HG02943 (cell line): Measurements from ENCODE around the gene RIOX2.

Source experiments
- ATAC-seq: cut with Tn5 transposase; IDR thresholded peaks from one replicate; pipeline ENCODE4 v1.9.1; 2021; ENCODE audit warnings: mild to moderate bottlenecking, low read depth, moderate library complexity; ENCODE audit not compliant: unreplicated experiment

RIOX2 gene

DNA sequence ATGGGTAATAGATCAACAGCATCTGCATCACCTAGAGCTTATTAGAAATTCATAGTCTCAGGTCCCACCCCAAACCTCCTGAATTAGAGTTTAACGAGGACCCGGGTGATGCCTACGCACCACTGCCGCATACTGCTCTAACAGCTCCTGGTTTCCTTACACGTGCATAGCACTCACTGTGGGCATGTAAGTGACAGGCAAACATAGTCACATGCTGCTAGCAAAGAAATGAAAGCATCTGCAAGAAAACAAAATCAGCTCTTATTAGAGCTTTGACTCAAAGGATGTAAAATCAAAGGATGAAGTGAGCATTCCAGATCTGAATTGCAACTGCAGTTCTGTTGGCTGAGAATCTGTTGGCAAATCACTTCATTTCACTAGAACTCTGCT lies 19.1 kb upstream of the RIOX2 start:
- no peak for ATAC-seq

DNA sequence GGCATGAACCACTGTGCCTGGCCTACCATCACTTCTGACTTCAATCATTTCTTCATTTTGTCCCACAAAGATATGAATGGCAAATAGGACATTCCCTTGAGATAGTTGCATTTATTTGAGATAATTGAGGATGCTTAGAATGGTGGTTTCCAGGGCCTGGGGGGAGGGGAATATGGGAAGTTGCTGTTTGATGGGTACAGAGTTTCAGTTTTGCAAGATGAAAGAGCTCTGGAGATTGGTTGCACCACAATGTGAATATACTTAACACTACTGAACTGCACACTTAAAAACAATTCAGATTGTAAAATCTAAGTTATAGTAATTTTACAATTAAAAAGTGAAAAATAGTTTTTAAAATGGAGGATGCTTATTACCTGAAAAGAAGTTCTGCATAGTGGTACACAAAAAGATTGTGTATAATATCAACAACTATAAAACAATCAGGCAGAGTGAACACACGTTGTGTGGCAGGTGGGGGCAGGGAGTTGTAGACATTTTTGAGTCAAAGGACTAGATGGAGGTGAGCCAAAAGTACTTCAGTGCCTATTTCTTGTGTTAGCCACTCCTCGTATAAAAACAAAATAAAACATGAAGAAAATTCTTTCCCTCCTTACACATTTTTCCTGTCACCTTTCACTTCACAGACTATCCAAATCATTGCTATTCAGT lies 18.5 kb upstream of the RIOX2 start:
- ATAC-seq: no peak

DNA sequence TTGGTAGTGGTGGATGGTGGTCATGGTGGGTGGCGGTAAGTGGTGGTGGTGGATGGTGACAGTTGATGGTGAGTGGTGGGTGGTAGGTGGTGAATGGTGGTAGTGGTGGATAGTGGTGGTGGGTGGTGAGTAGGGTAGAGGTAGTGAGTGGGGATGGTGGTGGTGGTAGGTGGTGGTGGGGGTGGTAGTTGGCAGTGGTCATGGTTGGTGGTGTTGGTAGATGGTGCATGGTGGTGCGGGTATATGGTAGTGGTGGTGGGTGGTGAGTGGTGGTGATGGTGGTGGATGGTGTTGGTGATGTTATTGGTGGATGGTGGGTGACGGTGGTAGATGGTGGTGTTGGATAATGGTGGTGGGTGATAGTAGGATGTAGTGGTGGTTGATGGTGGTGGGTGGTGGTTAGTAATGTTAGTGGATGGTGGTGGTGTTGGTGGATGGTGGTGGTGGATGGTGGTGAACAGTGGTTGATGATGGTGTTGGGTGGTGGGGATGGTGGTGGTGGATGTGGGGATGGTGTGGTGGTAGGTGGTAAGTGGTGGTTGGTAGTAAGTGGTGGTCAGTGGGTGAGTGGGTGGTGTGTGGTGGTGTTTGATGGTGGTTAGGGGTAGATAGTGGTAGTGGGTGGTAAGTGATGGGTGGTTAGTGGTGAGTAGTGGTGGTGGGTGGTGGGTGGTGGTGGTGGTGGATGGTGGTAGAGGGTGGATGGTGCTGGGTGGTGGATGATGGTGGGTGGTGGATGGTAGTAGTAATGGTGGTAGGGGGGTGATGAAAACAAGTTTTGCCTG lies 16.7 kb upstream of the RIOX2 start:
- ATAC-seq: no peak

DNA sequence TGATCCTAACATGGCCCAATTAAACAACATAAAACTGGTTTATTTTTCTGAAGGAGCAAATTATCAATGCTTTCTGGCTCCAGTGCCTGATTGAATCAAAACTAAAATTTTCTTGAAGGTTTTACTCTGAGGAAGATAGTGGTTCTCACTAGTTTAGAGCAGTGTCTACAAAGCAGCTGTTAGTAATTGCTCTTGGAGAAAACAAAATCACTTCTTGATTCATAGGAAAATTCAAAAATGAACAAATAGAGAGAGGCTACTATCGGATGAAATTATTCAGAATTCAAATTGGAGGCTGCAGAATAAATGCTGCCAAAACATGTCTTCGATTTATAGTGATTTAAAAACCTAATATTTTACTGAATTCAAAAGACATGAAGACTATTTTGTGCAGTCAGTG lies 15.1 kb upstream of the RIOX2 start:
- ATAC-seq: no peak

DNA sequence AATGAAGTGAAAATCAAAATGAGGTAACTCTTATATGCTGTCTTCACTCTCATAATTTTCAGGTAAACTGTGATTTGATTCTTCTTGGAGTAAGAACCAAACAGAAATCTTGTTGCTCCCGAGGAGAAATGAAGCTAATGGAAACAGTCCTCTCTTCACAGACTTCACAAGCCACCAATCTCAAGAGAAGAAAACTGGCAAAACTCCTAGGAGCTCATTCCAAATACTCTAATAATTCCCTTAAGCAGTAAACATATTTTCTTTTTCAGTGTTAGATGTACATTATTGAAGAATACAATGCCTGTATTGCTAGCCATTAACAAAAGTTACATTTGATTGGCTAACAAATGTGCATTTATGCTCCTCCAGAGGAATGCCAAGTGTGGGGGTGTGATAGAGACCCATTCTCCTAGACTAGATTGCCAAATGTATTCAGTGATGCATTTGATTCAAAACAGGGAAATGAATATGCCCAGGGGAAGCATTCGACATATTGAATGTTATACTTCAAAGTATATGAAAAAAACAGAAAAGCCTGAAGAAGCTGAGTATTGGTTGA lies 11.8 kb upstream of the RIOX2 start:
- ATAC-seq: no peak

DNA sequence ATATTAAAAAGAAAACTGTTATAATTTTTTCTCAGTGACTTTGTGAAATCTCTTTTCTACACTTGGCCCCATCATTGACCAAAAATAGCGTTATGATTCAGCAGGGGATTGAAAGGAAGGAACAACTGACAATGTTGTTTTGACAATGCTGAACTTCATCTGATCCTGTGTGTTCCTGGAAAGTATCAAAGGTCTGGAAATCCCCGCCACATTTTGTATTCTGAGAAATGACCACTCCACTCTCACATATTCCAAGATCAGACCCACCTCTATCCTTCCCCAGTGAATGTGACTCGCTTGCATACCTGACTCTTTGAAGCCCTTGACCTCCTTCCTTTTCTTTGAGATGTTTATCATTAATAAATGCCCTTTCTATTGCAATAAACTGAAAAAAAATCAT lies 9.7 kb upstream of the RIOX2 start:
- no peak for ATAC-seq

DNA sequence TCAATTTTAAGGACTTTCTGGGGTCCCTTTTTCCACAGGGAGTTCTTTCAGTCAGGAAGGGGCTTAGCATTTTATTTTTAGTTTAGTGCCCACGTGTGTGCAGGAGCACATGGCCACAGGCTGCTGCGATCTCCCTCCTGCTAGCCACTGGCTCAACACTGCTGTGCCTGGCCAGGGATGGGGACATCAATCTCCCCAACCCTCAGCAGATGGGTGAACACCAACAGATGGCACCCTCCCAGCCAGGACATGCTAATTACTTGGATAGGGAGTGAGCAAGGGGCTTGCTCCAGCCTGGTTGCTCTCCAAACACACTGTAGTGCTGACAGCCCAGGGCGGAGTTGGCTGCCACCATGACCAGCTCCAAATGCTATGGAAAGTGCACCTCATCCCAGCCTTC lies 7.4 kb upstream of the RIOX2 start:
- no peak for ATAC-seq

DNA sequence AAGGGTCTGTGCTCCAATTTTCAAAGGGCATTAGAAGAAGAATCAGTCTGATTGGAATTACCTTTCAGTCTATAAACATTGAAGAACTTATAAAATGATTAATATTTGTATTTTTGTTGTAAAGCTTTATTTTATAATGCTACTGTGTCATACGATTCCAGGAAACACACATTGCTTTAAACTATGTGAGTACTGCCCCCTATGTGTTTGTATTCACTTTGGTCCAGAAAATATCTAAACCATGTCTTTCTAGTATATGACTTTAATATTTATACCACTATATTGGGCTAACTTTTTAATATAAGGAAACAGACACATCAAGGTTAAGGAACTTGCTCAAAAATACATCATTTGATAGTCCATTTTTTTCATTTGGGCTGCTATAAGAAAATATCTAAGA lies 3.2 kb upstream of the RIOX2 start:
- no peak for ATAC-seq

DNA sequence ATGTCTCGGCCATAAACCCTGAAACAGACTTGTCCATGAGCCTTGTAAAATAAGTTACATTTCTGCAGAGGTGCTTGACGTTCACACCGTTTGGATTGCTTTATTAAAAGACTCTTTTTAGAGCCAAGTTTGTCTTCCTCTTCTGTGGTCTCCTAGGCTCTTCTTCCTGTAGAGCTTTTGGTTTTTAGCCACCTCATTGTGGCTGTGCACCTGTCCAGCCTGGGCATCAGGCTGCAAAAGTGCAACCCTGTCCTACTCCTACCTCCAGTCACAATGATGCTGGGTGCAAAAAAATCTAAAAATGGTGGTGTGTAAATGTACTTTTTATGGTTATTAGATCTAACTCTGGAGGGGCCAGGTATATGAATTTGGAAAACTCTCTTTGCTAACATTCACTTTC lies 2.8 kb upstream of the RIOX2 start:
- no peak for ATAC-seq

DNA sequence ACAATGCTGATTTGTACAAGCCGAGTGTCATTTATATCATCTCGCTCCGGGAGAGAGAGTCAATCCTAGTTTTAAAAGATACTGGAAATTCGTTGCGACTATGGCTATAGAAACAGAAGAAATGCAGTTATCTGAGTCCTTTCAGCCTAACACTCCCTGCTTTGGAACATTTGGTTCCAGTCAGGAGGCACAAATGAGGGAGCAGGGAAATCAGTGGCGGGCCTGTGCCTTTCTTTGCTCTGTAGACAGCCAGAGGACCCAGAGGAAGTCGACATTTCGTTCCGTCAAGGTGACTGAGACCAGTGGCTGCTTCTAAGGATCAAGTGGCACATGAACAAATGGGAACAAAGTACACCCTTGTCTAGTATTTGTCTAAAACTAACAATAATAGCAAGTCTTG lies 745 bp upstream of the RIOX2 start:
- no peak for ATAC-seq

DNA sequence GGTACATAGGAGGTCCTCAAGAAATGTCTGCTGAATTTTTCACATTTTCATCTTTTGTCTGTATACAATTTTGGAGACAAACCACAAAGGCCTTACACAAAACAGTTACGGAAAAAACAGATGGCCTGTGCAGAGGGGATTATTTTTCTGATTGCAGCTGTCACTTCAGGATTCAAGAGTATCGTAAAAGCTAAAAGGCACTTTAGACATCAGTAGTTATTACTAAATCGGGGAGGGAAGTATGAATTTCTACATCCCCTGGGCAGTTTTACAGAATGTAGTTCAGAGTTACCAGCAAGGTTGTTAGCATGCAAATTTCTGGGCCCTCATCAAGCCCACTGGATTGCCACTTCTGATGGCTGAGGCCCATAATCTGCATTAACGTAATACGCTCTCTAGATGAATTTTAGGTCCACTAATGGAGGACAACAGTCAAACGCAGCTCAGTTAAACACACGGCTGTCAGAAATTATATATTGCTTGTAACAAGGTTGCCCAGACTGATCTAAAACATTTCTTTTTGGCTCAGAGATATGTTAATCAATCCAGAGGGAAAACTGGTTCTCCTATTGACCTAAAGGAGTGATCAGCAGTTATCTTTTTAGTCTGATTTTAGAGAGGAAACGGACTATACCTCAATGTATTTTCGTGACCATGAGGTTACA lies 1.1 kb downstream of the RIOX2 start:
- ATAC-seq: no peak

DNA sequence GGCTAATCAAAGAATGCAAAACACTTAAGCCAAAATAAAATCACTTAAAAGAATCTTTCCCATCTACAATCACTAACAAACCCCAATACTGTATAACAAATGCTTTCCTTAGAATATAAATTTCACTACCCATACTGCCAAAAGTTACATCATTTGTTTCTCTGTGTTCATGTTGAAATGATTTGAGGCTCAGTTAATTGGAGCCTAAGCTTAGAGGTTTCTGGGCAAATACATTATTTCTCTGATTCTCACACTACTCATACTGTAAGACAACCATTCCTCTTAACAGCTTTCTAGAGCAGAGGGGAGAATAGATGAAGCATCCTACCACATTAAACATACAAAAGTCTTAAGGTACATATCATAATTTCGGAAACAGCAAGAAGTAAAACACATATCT lies 2.1 kb downstream of the RIOX2 start:
- ATAC-seq: no peak

DNA sequence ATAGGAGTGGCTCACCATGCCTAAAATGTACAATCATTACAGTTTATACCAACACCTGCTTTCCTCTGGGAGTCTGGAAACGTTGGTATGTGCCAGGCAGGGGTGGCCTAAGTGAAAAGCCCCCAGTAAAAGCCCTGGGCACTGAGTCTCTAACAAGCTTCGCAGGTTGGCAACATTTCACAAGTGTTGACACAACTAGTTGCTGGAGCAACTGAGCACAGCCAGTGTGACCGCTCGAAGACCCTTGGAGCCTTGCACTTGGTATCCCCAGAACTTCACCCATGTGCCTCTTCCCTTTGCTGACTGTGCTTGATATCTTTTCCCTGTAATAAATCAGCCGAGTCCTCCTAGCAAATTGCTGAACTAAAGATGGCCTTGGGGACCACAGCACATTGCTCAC lies 2.7 kb downstream of the RIOX2 start:
- no peak for ATAC-seq

DNA sequence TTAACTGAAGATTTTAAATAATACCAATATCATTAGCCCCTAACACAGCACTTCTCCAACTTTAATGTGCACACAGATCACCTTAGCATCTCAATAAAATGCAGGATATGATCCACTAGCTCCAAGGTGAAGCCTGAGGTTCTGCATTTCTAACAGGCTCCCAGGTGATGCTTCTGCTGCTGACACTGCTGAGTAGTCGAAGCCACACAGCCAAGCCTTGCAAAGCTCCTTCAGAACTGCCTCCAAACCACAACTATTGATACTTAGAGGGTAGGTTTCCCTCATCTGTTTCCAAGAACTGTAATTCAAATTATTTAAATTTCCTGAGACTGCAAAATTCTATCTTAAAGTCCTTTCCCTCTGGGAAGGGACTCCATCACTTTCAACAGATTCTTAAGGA lies 3.9 kb downstream of the RIOX2 start:
- ATAC-seq: no peak

DNA sequence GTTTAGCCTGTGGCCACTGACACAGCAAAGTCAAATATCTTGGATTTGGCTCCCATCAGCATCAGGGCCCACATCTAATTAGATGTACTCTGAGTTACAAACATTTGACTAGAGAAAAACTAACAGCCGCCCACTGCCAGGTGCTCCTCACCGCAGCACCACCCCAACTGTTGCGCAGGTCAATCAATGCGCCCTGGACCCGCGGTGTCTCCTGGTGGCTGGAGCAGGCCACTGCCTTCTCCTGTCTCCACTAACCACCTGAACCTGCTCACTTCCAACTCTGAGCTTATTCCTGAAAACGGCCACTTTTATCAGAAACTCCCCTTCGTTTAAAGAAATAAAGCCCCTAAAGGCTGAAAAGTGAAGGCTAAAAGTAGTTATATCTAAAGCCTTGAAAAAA lies 4.3 kb downstream of the RIOX2 start:
- ATAC-seq: no peak

DNA sequence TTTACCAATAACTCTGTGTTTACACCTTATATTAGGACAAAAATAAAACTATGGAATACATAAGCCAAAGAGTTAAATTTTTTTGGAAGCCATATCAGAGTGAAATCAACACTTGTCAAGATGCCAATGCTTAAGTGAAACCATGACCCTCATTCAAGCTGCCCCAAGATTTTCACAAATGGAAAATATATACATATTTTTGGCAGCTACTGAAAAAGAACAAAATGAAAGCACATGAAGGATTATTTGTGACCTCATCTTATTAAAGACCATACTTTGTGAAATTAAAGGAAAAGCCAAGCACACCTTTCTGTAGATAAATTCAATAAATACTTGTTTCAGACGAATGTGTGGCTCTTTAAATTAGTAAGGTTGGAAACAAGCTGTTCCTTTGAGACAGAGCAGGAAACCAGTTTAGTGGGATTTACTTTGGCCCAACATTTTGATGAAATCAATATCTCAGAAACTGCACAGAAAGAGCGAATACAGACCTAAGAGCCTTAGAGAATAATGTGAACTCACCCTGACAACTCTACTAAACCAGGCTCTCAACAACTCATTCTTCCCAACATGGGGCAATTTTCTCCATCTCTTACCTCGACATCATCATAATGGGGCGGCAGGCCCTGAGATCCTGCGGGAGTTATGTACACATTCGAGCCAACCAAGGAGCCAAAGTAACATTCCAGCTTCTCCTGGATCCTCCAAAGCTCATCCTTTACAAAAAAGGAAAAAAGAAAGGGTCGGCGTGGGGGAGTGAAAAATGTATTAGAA lies 11.1 kb downstream of the RIOX2 start:
- no peak for ATAC-seq

DNA sequence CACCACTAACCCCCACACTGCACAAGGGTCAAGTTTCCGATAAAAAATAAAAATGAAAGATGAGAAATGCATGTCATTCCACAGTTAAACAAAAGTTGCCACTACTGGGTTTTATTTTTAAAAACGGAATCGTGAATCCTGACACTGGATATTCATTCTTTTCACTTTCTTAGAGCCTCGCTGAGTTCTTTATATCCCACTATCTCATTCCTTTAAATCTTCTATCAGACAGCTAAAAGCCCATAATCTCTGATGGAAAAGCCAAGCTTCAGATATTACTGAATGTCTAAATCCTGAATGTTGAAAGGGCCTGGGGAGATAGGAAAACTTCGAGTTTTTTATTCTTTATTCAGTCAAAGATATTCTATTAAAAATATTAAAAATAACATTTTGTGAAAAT lies 11.7 kb downstream of the RIOX2 start:
- no peak for ATAC-seq

DNA sequence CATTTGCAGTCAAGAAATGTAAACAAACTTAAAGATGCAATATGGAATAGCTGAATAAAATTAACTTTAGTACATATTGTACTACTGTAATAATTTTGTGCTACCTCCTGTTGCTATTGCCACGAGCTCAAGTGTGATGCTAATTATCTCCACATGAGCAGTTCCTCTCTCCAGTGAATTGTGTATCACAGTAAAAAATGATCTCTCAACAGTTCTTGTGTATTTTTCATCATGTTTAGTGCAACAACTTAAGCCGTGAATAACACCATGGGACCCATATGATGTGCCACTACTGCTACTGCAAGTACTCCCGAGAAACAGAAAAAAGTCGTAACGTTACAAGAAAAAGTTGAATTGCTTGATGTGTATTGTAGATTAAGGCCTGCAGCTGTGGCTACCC lies 12.4 kb downstream of the RIOX2 start:
- ATAC-seq: no peak

DNA sequence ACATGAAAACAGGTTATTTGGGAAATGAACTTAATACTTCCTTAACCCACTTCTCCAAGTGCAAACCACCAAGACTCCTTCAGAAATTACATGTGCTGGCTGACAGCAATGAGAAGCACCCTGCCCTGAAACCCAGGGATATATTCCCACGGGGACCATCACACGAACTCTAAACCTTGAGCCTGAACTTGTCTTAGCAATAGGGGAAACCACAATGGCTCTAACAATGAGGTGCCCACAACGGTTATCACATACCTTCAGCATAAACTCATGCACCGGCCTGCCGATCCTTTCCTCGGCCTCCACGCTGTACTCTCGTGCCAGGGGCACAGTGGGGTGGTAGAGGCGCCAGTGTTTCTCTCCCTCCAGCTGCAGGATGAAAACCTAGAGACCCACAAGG lies 13.4 kb downstream of the RIOX2 start:
- no peak for ATAC-seq

DNA sequence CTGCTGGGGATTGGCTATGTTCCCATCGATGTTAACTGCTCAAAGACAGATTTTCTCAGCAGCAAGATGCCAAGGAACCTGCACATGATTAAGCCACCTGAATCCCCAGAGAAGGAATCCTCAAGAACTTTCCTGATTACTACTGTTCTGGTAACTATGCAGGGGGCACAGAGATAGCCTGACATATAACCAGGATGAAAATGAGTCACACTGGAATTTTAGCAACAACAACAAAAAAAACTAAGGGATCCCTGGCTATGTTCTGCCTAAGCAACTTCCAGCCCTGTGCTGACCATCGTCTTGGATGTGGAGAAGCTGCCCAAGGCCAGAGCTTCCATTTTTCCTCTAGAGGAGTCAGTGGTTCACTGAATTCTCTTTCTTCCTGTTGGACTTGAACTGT lies 13.8 kb downstream of the RIOX2 start:
- no peak for ATAC-seq
